Gastrocnemius medialis (tissue), 4 donors: ENCODE measurements around the gene SSBP4. TPM values are rescaled to one million over a fixed set of nuclear protein-coding genes. Genes with fewer than 3 reads are reported as not detected.

ENCODE experiments used
- ATAC-seq, 2 donors: fragments of 150-250 bp; one replicate each; pipeline ENCODE4 v1.9.1; 2016
- DNase-seq, 2 donors: peaks; one replicate each; pipeline ENCODE4 v3.0.0-alpha.2; 2019
- H3K27ac ChIP-seq, 4 donors: fragments of 200-600 bp; sonication (generic); 1 replicate in 1 of 4; 2 replicates in 3 of 4; pipeline ENCODE4 v1.5.1; 2016 to 2018; ENCODE audit warnings: mild to moderate bottlenecking in 2 of 4, moderate library complexity in 1 of 4
- H3K27me3 ChIP-seq, 3 donors: fragments of 200-600 bp; sonication (generic) in 2 of 3; 1 replicate in 1 of 3; 2 replicates in 2 of 3; pipeline versions ENCODE4 v1.5.1 to v1.6.0; 2016 to 2019; ENCODE audit warnings: mild to moderate bottlenecking in 1 of 3, moderate library complexity in 1 of 3
- H3K36me3 ChIP-seq, 2 donors: fragments of 200-600 bp; sonication (generic) in 1 of 2; one replicate each; pipeline ENCODE4 v1.5.1; 2017 to 2018
- H3K4me1 ChIP-seq, 2 donors: fragments of 200-600 bp; sonication (generic) in 1 of 2; one replicate each; pipeline ENCODE4 v1.5.1; 2016 to 2017; ENCODE audit warnings: mild to moderate bottlenecking in 2 of 2
- H3K4me3 ChIP-seq, 4 donors: fragments of 200-600 bp; sonication (generic) in 3 of 4; 1 replicate in 1 of 4; 2 replicates in 3 of 4; pipeline ENCODE4 v1.5.1; 2016 to 2019; ENCODE audit warnings: mild to moderate bottlenecking in 2 of 4
- H3K9me3 ChIP-seq, 3 donors: fragments of 200-600 bp; sonication (generic) in 2 of 3; 1 replicate in 1 of 3; 2 replicates in 2 of 3; pipeline ENCODE4 v1.5.1; 2016 to 2019
- CTCF ChIP-seq, 5 experiments: fragments of 450-650 bp in 3 of 5; fragments of 200-600 bp in 2 of 5; sonication (generic) in 2 of 5; IDR thresholded peaks in 4 of 5; conservative IDR thresholded peaks in 1 of 5; 1 replicate in 4 of 5; 2 replicates in 1 of 5; pipeline ENCODE4 v1.5.1; 2016 to 2019; ENCODE audit warnings: antibody characterized with exemption in 5 of 5, mild to moderate bottlenecking in 3 of 5, moderate library complexity in 3 of 5
- POLR2A ChIP-seq, 2 donors: fragments of 450-650 bp; IDR thresholded peaks; one replicate each; pipeline ENCODE4 v1.6.1; 2017; ENCODE audit warnings: antibody characterized with exemption in 2 of 2, mild to moderate bottlenecking in 2 of 2, moderate library complexity in 2 of 2
- in situ Hi-C, 4 donors: fragments of 200-750 bp; cut with MboI; loops; one replicate each; pipeline versions ENCODE4 v1.15.0 to v1.8.0; 2017; ENCODE audit warnings: low sequenced_read_pairs in 4 of 4
- intact Hi-C: fragments of 100-400 bp; cut with DNase I; formaldehyde crosslinking; loops from one replicate; pipeline ENCODE4 v1.15.1; 2023; ENCODE audit warnings: low total_unique reads
- microRNA-seq, 2 donors: library from miRNA; unstranded; fragments of <30 nt; microRNA quantifications; one replicate each; pipeline ENCODE4, GENCODE V29; 2016; ENCODE audit warnings: borderline replicate concordance in 2 of 2
- total RNA-seq, 4 donors: library from RNA; depleted of rRNA; stranded (reverse); fragments of >200 nt; gene quantifications; one replicate each; pipeline versions ENCODE4 v1.1.0 to v1.2.3, GENCODE V29; 2016

The SSBP4 gene
- total RNA-seq, 4 donors from 2014 or later, result 24.7 to 65.2 (median 44.1) TPM

- intact Hi-C loops, result no loop called here
- Histone ChIP-seq H3K36me3 (no peaks in the 10 kb centered on the region), H3K4me1 (peaks cover 90 to 93% of the 10 kb centered on the region in 2 donors), H3K27ac (peak overlapping the region; percentile 3 to 94 (median 34)), H3K9me3 (no peaks in the 10 kb centered on the region), H3K27me3 (no peaks in the 10 kb centered on the region), H3K4me3 (no peak overlapping the region)
- TF ChIP-seq CTCF (IDR thresholded peaks at IDR 0.05 in 4 of 5, conservative IDR thresholded peaks at IDR 0.05 in 1 of 5) (no peak), POLR2A (IDR thresholded peaks at IDR 0.05) (no peak)
- in situ Hi-C loops, result no loop called here
- ATAC-seq (no peak), DNase-seq (no peak)
Observed at GRCh38 chr19:18483119-18483890, 64.1 kb downstream of the SSBP4 start.

Small RNAs within 50 kb of the gene (microRNA-seq; reads per million reads assigned to microRNA genes)
- 0 reads per million in 2 donors for gene MIR3189

Other genes with a start within 250 kb of the SSBP4 start
- gene IFI30, start 245.6 kb upstream of the SSBP4 start, total RNA-seq, result 10 to 100 TPM in 2 of 4 donors, 1 to 10 TPM in 2; 3.5 to 20.4 (median 14.0) TPM
- gene MPV17L2, start 226.2 kb upstream of the SSBP4 start, total RNA-seq, result 10 to 100 TPM; 18.1 to 38.9 (median 33.0) TPM
- 1 to 10 TPM in 1 of 4 donors, under 1 TPM in 1, not detected in 2; 0.51 to 2.3 TPM for gene RAB3A, start 215.4 kb upstream of the SSBP4 start, total RNA-seq
- gene PDE4C, start 193.0 kb upstream of the SSBP4 start, total RNA-seq, result 1 to 10 TPM in 1 of 4 donors, under 1 TPM in 2, not detected in 1; 0.65 to 2.6 (median 0.76) TPM
- under 1 TPM; 0.20 to 0.61 (median 0.39) TPM for gene IQCN, start 144.9 kb upstream of the SSBP4 start, total RNA-seq
- gene JUND, start 137.8 kb upstream of the SSBP4 start, total RNA-seq, result 100 to 1,000 TPM in 3 of 4 donors, 10 to 100 TPM in 1; 67.2 to 258 (median 221) TPM
- gene LSM4, start 96.3 kb upstream of the SSBP4 start, total RNA-seq, result 100 to 1,000 TPM; 122 to 294 (median 193) TPM
- gene PGPEP1, start 78.8 kb upstream of the SSBP4 start, total RNA-seq, result 10 to 100 TPM; 11.7 to 42.3 (median 23.6) TPM
- gene GDF15, start 33.2 kb upstream of the SSBP4 start, total RNA-seq, result 1 to 10 TPM in 2 of 4 donors, not detected in 2; 1.4 to 2.7 TPM
- 1 to 10 TPM in 3 of 4 donors, under 1 TPM in 1; 0.34 to 4.2 (median 2.3) TPM for gene LRRC25, start 21.8 kb upstream of the SSBP4 start, total RNA-seq
- 10 to 100 TPM in 1 of 4 donors, 1 to 10 TPM in 3; 5.1 to 29.1 (median 7.8) TPM for gene ISYNA1, start 18.7 kb downstream of the SSBP4 start, total RNA-seq
- gene ELL, start 102.7 kb downstream of the SSBP4 start, total RNA-seq, result 10 to 100 TPM; 21.8 to 30.8 (median 27.3) TPM
- 100 to 1,000 TPM; 157 to 195 (median 184) TPM for gene FKBP8, start 124.2 kb downstream of the SSBP4 start, total RNA-seq
- gene KXD1, start 138.5 kb downstream of the SSBP4 start, total RNA-seq, result 100 to 1,000 TPM in 3 of 4 donors, 10 to 100 TPM in 1; 97.1 to 155 (median 106) TPM
- gene UBA52, start 152.5 kb downstream of the SSBP4 start, total RNA-seq, result 100 to 1,000 TPM; 512 to 719 (median 537) TPM
- gene REX1BD, start 169.4 kb downstream of the SSBP4 start, total RNA-seq, result 100 to 1,000 TPM; 163 to 337 (median 187) TPM
- 10 to 100 TPM; 14.9 to 61.6 (median 35.3) TPM for gene CRLF1, start 187.4 kb downstream of the SSBP4 start, total RNA-seq
- gene TMEM59L, start 193.5 kb downstream of the SSBP4 start, total RNA-seq, result 1 to 10 TPM in 1 of 4 donors, under 1 TPM in 2, not detected in 1; 0.20 to 2.1 (median 0.36) TPM
- gene KLHL26, start 217.6 kb downstream of the SSBP4 start, total RNA-seq, result 10 to 100 TPM in 1 of 4 donors, 1 to 10 TPM in 3; 5.2 to 12.0 (median 7.3) TPM